ENCODE data around the gene LGALS12. TPM values are rescaled to one million over a fixed set of nuclear protein-coding genes. Genes with fewer than 3 reads are reported as not detected.
A peak's percentile ranks its signal among the peaks of the same experiment; 100 is the strongest.

The LGALS12 gene
- total RNA-seq, 1 donor, result 1.9 TPM

DNA sequence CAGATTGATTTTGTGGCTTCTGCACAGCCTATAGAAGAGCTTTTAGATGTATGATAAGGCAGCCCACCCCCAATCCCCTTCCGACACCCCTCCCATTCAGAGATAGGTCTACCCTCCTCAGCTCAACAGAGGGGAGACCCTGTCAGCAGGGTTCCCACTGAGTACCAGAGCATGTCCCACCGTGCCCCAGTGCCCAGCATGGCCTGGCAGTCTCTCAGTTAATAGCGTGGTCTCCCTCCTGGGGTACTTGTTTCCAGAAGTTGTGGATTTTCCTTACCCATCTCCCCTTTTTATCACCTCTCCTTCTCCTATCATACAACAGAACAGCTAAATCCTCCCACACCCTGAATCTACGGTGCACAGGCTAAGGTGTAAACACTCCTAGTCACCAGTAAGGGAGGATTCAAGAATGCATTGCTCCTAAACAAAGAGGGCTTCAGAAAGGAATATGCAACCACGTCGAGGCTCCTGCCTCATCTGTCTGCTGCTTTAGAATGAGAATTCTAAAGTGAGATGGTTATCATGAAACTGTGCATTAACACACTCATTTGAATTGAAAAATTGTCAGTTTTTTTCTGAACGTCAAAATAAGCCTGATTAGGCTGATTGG, 50.6 kb downstream of the LGALS12 start:
- no peak for DNase-seq (ENCODE audit: low read depth in 2 of 3, low spot score in 2 of 3)

DNA sequence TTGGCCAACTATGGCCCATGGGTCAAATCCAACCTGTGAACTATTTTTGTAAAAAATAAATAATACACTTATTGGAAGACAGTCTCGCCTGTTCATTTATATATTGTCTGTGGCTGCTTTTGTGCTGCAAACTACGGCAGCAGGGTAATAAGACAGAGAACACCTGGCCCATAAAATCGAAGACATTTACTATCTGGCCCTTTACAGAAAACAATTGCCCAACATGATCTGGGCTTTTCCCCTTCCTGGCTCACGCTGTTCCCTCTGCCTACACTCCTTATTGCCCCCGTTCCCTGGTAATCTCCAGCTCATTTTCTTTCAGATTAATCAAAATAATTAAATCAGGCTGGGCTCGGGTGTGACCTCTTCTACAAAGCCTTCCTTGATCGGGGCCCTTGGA, 51.7 kb downstream of the LGALS12 start:
- no peak for DNase-seq (ENCODE audit: low read depth in 2 of 3, low spot score in 2 of 3)

DNA sequence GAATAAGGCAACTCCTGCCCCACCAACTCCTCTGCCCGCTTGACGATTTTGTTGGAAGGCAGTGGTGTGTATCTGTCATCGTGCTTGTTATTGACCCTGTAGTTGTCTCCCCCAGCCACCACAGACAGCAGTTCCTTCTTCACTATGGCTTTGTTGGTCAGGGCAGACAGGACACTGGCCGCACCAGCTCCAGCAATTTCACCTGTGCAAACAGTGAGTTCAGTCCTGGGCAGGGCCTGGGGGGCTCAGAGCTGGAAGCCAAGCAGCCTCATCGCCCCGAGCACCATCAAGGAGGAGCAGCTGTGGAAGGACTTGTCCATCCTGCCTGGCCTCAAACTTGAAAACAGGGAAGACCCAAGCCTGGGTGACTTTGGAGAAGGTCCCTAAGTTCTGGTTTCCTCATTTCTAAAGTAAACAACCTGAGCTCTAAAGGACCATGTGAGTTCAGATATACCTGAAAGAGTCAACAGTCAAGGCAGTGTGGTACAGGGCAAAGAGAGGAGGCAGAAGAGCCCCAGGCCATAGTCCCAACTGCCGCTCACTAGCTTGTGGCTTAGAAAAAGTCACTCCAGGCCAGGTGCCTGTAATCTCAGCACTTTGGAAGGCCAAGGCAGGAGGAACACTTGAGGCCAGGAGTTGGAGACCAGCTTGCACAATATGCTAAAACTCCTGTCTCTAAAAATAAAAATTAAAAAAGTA, 52.7 kb downstream of the LGALS12 start:
- no peak for DNase-seq (ENCODE audit: low read depth in 2 of 3, low spot score in 2 of 3)

DNA sequence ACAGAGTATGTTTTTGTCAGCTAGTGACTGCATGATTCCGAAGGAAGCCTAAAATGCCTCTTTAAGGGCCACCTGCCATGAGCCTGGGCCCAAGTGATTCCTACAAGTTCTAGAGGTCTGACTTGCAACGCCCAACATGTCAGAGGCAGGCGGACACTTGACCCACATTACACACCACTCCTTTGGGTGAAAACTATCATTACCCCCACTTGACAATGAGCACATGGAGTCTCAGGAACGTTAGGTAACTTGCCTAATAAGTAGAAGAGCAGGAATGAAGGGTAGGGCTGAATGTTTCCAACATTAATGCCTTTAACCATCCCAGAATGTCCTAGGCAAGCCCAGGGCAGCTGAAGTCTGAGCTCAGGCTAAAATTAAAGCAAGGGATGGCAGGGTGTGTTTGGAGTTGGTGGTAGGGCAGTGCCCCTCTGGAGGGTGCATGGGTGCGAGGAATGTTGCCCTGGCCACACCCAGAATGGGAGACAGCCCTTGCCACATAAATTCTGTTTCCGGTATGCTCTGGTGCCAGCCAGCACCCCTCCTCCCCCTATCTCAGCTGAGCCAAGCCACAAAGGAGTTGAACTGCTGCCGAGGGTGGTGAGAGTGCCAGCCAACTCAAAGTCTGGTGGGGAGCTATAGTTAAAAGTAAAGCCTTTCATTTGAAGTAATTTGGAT, 54.8 kb downstream of the LGALS12 start:
- DNase-seq (ENCODE audit: low read depth in 2 of 3, low spot score in 2 of 3), result peak in 1 of 3 donors; percentile 61

DNA sequence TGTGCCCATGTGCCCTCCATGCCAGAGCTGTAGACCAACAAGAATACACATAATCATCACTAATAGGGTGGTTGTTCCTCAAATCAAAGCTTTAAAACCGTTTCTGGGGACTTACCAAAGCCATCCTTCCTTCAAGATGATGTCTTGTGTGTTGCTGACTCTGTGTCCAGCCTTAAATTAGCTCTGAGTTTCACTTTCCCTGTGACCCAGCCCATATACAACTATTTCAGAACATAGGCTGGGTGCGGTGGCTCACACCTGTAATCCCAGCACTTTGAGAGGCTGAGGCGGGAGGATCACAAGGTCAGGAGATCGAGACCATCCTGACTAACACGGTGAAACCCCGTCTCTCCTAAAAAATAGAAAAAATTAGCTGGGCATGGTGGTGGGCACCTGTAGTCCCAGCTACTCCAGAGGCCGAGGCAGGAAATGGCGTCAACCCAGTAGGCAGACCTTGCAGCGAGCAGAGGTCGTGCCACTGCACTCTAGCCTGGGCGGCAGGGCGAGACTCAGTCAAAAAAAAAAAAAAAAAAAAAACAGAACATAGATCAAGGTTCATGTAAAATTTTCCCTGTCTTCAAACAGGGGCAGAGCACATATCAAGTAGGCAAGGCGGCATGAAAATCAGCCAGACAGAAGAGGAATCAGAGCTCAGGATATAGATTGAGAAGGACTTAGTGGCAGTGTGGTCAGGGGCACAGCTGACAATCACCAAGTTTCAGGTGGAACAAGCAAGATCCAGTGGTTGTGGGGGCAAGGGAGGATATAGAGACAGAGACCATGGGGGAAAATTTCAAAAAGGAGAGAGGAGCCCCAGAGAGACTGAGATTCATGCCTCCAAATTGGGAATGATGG, 57.5 kb downstream of the LGALS12 start, which contains the start of gene PLAAT2:
TSS of gene PLAAT2 (minus strand) at position 179 of the 855 bp plus-strand sequence. CDS start at position 124, 55 bp downstream.
- DNase-seq (ENCODE audit: low read depth in 2 of 3, low spot score in 2 of 3), result no peak

DNA sequence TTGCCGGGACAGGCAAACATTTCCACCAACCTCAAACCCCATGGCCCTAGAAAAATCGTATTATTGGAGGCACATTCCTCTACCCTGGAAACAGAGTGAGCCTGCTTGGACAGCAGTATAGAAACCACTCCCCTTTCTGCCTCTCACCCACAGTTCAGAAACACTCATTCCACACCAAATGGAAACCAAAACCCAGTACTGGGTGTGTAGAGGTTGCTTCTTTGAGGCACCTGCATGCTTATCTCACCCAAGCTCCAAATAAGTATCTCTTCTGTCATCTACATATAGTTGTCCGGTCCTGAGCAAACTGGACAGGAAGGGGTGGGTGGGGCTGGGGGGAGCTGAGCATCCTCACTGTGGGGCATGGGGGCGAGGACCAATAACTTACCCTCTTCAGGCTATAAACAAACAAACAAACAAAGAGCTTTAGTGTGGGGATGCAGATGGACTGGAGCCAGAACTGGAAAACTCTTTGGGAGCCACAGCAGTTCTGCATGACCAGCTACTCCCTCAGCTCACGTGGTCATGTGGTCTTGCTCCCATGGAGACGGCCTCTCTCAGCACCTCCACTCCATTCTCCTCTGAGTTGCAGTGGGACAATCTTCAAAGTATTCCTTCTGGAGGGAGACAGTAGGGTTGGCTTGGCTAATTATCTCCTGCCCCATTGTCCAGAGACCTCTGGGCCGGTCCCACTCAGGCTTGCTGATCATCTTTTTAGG, 58.3 kb downstream of the LGALS12 start:
- DNase-seq (ENCODE audit: low read depth in 2 of 3, low spot score in 2 of 3), result no peak

DNA sequence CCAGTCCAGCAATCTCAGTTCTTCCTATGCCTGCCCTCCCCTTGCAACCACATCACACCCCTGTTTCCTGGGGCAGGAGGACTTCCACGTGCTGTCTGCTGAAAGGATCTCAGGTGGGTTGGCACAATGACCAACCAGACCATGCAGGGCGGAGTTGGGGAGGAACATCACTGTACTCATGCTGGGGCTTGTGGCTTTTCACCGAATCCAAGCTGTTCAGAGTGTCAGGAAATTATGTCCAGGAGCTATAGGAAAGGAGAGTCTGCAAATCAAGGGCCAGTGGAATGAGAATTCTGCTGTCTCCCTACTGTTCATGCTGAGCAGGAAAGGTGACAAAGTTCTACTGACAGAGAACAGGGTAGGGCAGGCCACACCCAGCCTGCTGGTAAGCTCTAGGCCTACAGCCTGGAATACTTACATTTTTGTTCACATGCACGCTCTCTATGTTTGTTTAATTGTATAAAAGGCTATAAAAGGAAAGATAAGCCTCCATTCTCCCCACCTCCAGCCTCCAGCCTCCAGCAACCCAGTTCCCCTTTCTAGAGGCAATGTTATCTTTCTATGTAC, 59.0 kb downstream of the LGALS12 start:
- no peak for DNase-seq (ENCODE audit: low read depth in 2 of 3, low spot score in 2 of 3)

Other genes with a start within 250 kb of the LGALS12 start
- gene SLC22A9, start 136.3 kb upstream of the LGALS12 start, total RNA-seq, result not detected
- gene PLAAT5, start 14.9 kb upstream of the LGALS12 start, total RNA-seq, result under 0.01 TPM
- 52.0 TPM for gene PLAAT4, start 30.7 kb downstream of the LGALS12 start, total RNA-seq
- gene PLAAT2, start 57.3 kb downstream of the LGALS12 start, total RNA-seq, result not detected
- gene PLAAT3, start 108.3 kb downstream of the LGALS12 start, total RNA-seq, result not detected
- gene ATL3, start 165.3 kb downstream of the LGALS12 start, total RNA-seq, result 35.3 TPM
- gene RTN3, start 175.4 kb downstream of the LGALS12 start, total RNA-seq, result 43.9 TPM